Neural cell (in vitro differentiated cells): ENCODE measurements around the gene ZFPM1.

Experiments used
- EP300 ChIP-seq: fragments of 450-650 bp; conservative IDR thresholded peaks from 2 replicates; pipeline ENCODE4 v1.6.1; 2014; ENCODE audit warnings: antibody characterized with exemption, mild to moderate bottlenecking, moderate library complexity; ENCODE audit not compliant: poor library complexity, severe bottlenecking
- EZH2 ChIP-seq: fragments of 200-600, 300-800 bp; shearing (Covaris generic), sonication (generic); IDR thresholded peaks from 2 replicates; pipeline ENCODE4 v1.6.1; 2014; ENCODE audit warnings: antibody characterized with exemption, low read length, borderline replicate concordance, mild to moderate bottlenecking; ENCODE audit not compliant: insufficient read depth, poor library complexity, severe bottlenecking
- MXI1 ChIP-seq: fragments of 450-650 bp; conservative IDR thresholded peaks from 2 replicates; pipeline ENCODE4 v1.6.1; 2014; ENCODE audit warnings: antibody characterized with exemption, mild to moderate bottlenecking; ENCODE audit not compliant: poor library complexity, severe bottlenecking
- RAD21 ChIP-seq: fragments of 450-650 bp; conservative IDR thresholded peaks from 2 replicates; pipeline ENCODE4 v1.6.1; 2014; ENCODE audit warnings: antibody characterized with exemption, mild to moderate bottlenecking, moderate library complexity
- TAF1 ChIP-seq: IDR thresholded peaks from 2 replicates; pipeline ENCODE4 v1.6.1; 2012; ENCODE audit warnings: low read depth
- TF ChIP-seq, protein P1 (sequence below): fragments of 450-650 bp; IDR thresholded peaks from 2 replicates; pipeline ENCODE4 v1.5.1; 2014; ENCODE audit warnings: antibody characterized with exemption, mild to moderate bottlenecking, moderate library complexity; ENCODE audit not compliant: poor library complexity, severe bottlenecking
- TF ChIP-seq, protein P2 (sequence below): IDR thresholded peaks from 2 replicates; pipeline ENCODE4 v1.6.1; 2012; ENCODE audit warnings: borderline replicate concordance

DNA sequence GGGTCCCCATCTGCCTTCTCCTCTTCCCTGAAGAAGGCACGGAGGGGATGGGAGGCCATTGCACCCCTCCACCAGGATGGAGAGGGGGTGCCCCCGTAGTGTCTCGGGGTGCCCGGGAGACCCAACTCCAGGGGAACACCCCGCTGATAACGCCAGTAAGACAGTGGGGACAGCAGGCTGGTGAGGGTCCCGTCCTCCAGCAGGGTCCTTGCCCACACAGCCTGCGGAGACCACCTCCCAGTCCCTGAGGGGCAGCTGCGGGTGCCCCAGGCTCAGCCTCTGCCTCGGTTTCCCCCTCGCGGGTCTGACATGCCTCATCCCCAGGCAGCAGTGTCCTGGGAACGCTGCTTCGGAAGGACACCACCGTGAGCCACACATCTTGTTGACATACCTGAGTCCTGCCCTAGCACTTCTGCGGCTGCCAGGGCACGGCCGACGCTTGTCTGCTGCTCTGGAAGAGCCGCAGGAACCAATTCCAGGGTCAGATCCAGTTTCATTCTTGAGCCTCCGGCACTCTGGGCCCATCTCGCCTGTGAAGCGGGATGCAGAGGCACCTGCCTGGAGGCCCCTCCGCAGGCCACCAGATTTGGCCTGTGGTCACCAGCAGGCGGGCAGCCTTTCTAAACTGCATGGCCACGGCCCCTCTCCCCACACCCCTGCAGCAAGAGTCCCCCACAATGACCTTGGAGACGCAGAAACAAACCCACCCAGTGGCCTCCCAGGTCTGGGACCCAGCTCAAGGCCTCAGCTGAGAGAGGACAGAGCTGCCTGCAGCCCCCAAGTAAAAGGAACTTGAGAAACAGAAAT is 77.2 kb downstream of the ZFPM1 start:
- TF ChIP-seq, protein P1, sequence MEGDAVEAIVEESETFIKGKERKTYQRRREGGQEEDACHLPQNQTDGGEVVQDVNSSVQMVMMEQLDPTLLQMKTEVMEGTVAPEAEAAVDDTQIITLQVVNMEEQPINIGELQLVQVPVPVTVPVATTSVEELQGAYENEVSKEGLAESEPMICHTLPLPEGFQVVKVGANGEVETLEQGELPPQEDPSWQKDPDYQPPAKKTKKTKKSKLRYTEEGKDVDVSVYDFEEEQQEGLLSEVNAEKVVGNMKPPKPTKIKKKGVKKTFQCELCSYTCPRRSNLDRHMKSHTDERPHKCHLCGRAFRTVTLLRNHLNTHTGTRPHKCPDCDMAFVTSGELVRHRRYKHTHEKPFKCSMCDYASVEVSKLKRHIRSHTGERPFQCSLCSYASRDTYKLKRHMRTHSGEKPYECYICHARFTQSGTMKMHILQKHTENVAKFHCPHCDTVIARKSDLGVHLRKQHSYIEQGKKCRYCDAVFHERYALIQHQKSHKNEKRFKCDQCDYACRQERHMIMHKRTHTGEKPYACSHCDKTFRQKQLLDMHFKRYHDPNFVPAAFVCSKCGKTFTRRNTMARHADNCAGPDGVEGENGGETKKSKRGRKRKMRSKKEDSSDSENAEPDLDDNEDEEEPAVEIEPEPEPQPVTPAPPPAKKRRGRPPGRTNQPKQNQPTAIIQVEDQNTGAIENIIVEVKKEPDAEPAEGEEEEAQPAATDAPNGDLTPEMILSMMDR = no peak
- TF ChIP-seq MXI1 (no peak), TAF1 (no peak), EZH2 (no peak), EP300 (no peak), RAD21 (no peak)
- TF ChIP-seq, protein P2, sequence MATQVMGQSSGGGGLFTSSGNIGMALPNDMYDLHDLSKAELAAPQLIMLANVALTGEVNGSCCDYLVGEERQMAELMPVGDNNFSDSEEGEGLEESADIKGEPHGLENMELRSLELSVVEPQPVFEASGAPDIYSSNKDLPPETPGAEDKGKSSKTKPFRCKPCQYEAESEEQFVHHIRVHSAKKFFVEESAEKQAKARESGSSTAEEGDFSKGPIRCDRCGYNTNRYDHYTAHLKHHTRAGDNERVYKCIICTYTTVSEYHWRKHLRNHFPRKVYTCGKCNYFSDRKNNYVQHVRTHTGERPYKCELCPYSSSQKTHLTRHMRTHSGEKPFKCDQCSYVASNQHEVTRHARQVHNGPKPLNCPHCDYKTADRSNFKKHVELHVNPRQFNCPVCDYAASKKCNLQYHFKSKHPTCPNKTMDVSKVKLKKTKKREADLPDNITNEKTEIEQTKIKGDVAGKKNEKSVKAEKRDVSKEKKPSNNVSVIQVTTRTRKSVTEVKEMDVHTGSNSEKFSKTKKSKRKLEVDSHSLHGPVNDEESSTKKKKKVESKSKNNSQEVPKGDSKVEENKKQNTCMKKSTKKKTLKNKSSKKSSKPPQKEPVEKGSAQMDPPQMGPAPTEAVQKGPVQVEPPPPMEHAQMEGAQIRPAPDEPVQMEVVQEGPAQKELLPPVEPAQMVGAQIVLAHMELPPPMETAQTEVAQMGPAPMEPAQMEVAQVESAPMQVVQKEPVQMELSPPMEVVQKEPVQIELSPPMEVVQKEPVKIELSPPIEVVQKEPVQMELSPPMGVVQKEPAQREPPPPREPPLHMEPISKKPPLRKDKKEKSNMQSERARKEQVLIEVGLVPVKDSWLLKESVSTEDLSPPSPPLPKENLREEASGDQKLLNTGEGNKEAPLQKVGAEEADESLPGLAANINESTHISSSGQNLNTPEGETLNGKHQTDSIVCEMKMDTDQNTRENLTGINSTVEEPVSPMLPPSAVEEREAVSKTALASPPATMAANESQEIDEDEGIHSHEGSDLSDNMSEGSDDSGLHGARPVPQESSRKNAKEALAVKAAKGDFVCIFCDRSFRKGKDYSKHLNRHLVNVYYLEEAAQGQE = no peak
